OCI-LY7 (cell line): ENCODE measurements around the gene APOA4.

Experiments used
- CTCF ChIP-seq: fragments of 200-600 bp; sonication (generic); conservative IDR thresholded peaks from 2 replicates; pipeline ENCODE4 v1.5.1; 2014; ENCODE audit warnings: mild to moderate bottlenecking, antibody characterized with exemption, low read length, moderate library complexity, mixed read lengths
- EZH2phosphoT487 ChIP-seq: fragments of 200-600 bp; sonication (generic); IDR thresholded peaks from 2 replicates; pipeline ENCODE4 v1.6.1; 2018; ENCODE audit warnings: low read depth, borderline replicate concordance, mild to moderate bottlenecking, mixed run types, antibody characterized with exemption, low read length, moderate library complexity, mixed read lengths

DNA sequence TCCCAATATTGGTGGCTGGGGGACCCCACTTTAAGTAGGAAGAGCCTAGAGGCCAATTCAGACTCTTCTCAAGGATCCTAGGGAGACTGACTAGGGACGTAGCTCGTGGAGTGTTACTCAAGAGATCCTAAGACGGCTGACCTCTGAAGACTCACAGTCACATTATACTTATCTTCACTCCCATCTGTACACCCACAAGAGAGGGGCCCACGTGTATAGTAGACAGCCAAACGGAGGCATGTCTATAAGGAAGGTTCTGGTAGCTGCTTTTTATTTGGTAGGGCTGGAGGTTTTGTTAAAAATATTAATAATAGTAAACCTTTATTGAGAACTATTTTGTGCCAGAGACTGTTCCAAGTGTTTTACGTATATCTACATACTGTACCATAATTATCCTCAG lies 37.2 kb upstream of the APOA4 start:
- TF ChIP-seq CTCF, result no peak
- TF ChIP-seq EZH2phosphoT487, result no peak
